Measurements from ENCODE around the gene EFNA3. TPM values are rescaled to one million over a fixed set of nuclear protein-coding genes. Genes with fewer than 3 reads are reported as not detected.

Gene EFNA3
- polyA plus RNA-seq, 1 experiment: 0.56 TPM

DNA sequence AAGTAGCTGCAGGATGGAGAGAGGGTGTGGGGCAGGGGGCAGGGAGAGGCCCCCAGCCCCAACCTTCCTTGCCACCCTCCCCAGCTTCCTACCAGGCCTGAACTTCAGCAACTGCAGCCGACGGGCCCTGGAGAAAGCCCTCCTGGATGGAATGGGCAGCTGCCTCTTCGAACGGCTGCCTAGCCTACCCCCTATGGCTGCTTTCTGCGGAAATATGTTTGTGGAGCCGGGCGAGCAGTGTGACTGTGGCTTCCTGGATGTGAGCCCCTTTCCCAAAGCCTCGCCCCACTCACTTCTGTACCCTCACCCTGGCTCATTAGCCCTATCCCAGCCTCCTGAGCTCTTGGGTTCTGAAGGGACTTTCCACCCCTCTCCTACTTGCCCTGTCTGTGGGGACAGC, 21.5 kb upstream of the EFNA3 start:
- H3K27ac ChIP-seq (ENCODE audit: low read depth, low read length): no peak overlapping the region
- TF ChIP-seq CTCF (IDR thresholded peaks at IDR 0.05; ENCODE audit: low read depth, low read length): no peak
- H3K9me3 ChIP-seq (ENCODE audit: control insufficient read depth, insufficient read depth, low read length): no peaks in the 10 kb centered on the region; the same call in 1 of the 2 replicates
- no peaks in the 10 kb centered on the region for H3K27me3 ChIP-seq (ENCODE audit: control insufficient read depth, insufficient read depth, low read length)
- H3K4me3 ChIP-seq (ENCODE audit: low read depth, low read length): no peak overlapping the region
- CTCF ChIA-PET: no interaction called here
- DNase-seq (ENCODE audit: low read depth, low spot score): no peak
- POLR2A ChIA-PET: no interaction called here

- Histone ChIP-seq H3K27ac (ENCODE audit: low read depth, low read length) (no peak overlapping the region), H3K9me3 (ENCODE audit: control insufficient read depth, insufficient read depth, low read length) (no peaks in the 10 kb centered on the region; the same call in 1 of the 2 replicates), H3K27me3 (ENCODE audit: control insufficient read depth, insufficient read depth, low read length) (no peaks in the 10 kb centered on the region), H3K4me3 (ENCODE audit: low read depth, low read length) (no peak overlapping the region)
- TF ChIP-seq CTCF (IDR thresholded peaks at IDR 0.05; ENCODE audit: low read depth, low read length): 0 out of 2 replicates have a peak, but pooled peaks have one; percentile 14
- ChIA-PET CTCF (interaction anchor here (0.6 to 4.6 kb wide), 3 partner anchors 28 to 153 kb away, joined by 3 to 27 read pairs (median 4); no protein-coding TSS in a partner anchor), POLR2A (no interaction called here)
- DNase-seq (ENCODE audit: low read depth, low spot score): no peak
These were observed 20.8 kb upstream of the EFNA3 start for GRCh38 chr1:155057788-155058211.

DNA sequence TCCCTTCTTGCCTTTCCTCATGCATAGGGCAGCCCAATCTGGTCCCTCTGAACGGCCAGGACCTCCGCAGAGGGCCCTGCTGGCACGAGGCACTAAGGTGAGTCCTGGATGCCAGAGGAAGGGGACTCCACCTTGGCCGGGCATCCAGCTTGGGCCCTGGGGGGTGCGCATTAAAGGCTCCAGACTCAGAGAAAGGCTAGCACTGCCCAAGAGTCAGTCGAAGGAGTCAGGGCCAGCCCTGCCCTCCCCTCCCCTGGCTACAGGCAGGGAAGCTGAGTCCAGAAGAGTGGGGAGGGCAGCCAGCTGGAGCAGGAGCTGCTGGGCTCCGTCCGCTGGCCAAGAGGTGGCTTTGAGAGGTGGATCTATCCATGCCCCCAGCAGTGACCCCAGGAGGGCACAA, 17.9 kb upstream of the EFNA3 start:
- Histone ChIP-seq H3K9me3 (ENCODE audit: control insufficient read depth, insufficient read depth, low read length) (no peaks in the 10 kb centered on the region; the same call in 1 of the 2 replicates), H3K27ac (ENCODE audit: low read depth, low read length) (no peak overlapping the region), H3K4me3 (ENCODE audit: low read depth, low read length) (no peak overlapping the region), H3K27me3 (ENCODE audit: control insufficient read depth, insufficient read depth, low read length) (no peaks in the 10 kb centered on the region)
- ChIA-PET CTCF (interaction anchor here (0.6 to 4.6 kb wide), 11 partner anchors 9 to 581 kb away, joined by 3 to 29 read pairs (median 6); partner anchors contain the start of genes ADAM15, PBXIP1 and PMVK), POLR2A (no interaction called here)
- DNase-seq (ENCODE audit: low read depth, low spot score): no peak
- no peak for TF ChIP-seq CTCF (IDR thresholded peaks at IDR 0.05; ENCODE audit: low read depth, low read length)

DNA sequence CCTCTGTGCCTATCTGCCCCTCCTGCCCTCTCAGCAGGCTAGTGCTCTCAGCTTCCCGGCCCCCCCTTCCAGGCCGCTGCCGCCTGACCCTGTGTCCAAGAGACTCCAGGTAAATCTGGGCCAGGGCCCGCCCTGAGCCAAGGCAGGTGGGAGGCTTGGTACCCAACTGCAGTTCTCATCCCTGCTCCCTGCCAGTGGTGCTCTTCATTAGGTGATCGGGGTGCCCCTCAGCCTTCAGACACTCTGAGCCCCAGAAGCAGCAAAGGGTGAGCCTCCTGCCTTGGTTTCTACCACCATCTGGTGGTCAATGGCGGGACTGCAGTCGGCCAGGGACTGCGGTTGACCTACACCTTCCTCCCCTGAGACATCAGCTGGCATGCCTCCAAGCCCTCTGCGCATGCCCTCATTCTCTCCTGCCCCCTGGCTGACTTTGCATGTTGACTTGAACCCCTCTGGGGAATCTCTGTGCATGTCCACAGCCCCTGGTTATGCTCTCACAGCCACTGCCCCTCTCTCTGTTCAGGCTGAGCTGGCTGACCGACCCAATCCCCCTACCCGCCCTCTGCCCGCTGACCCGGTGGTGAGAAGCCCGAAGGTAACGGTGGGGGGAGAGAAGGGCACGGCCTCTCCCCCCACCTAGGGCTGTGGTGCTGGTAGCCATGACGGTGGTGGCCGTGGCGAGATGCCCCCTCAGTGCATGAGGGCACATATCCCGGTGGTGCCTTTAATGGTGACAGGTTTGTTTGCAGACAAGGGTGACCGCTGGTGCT, 17.1 kb upstream of the EFNA3 start:
- Histone ChIP-seq H3K9me3 (ENCODE audit: control insufficient read depth, insufficient read depth, low read length) (no peaks in the 10 kb centered on the region; the same call in 1 of the 2 replicates), H3K27ac (ENCODE audit: low read depth, low read length) (no peak overlapping the region), H3K4me3 (ENCODE audit: low read depth, low read length) (no peak overlapping the region), H3K27me3 (ENCODE audit: control insufficient read depth, insufficient read depth, low read length) (no peaks in the 10 kb centered on the region)
- peak; percentile 98 for TF ChIP-seq CTCF (IDR thresholded peaks at IDR 0.05; ENCODE audit: low read depth, low read length)
- POLR2A ChIA-PET: no interaction called here
- CTCF ChIA-PET: interaction anchor here (0.6 to 4.6 kb wide), 16 partner anchors 10 to 582 kb away, joined by 3 to 29 read pairs (median 4); partner anchors contain the start of genes ADAM15, PBXIP1 and PMVK
- DNase-seq (ENCODE audit: low read depth, low spot score): peak; percentile 55

DNA sequence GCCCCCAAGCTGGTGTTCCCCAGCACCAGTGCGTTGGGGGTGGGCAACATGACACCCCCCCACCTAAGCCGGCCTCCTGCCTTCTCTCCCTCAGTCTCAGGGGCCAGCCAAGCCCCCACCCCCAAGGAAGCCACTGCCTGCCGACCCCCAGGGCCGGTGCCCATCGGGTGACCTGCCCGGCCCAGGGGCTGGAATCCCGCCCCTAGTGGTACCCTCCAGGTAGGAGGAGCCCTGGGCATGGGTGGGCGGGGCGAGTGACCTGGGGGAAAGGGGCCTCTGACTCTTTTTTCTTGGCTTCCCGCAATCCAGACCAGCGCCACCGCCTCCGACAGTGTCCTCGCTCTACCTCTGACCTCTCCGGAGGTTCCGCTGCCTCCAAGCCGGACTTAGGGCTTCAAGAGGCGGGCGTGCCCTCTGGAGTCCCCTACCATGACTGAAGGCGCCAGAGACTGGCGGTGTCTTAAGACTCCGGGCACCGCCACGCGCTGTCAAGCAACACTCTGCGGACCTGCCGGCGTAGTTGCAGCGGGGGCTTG, 16.4 kb upstream of the EFNA3 start:
- DNase-seq (ENCODE audit: low read depth, low spot score): no peak
- no peak overlapping the region for H3K4me3 ChIP-seq (ENCODE audit: low read depth, low read length)
- no peaks in the 10 kb centered on the region; the same call in 1 of the 2 replicates for H3K9me3 ChIP-seq (ENCODE audit: control insufficient read depth, insufficient read depth, low read length)
- POLR2A ChIA-PET: no interaction called here
- no peak overlapping the region for H3K27ac ChIP-seq (ENCODE audit: low read depth, low read length)
- no peak; the same call in 1 of the 2 replicates for TF ChIP-seq CTCF (IDR thresholded peaks at IDR 0.05; ENCODE audit: low read depth, low read length)
- CTCF ChIA-PET: interaction anchor here (0.6 to 4.6 kb wide), 16 partner anchors 10 to 583 kb away, joined by 3 to 29 read pairs (median 4); partner anchors contain the start of genes ADAM15, PBXIP1 and PMVK
- no peaks in the 10 kb centered on the region for H3K27me3 ChIP-seq (ENCODE audit: control insufficient read depth, insufficient read depth, low read length)
